OCI-LY3 (cell line): ENCODE measurements around the gene CCNJL.

Source experiments
- CTCF ChIP-seq: fragments of 200-600, 300-600 bp; sonication (generic); IDR thresholded peaks from 2 replicates; pipeline ENCODE4 v1.5.1; 2014; ENCODE audit warnings: antibody characterized with exemption, low read length, low read depth
- EZH2phosphoT487 ChIP-seq: fragments of 200-600 bp; shearing (Covaris generic); IDR thresholded peaks from 2 replicates; pipeline ENCODE4 v1.6.1; 2018; ENCODE audit warnings: antibody characterized with exemption, mixed run types, low read depth

GRCh38 chr5:160348080-160348479 lies 35.7 kb upstream of the CCNJL start:
- TF ChIP-seq CTCF (no peak), EZH2phosphoT487 (no peak)
